GM18508 (cell line): ENCODE measurements around the gene STARD3.

Source experiments
- ATAC-seq: cut with Tn5 transposase; IDR thresholded peaks from one replicate; pipeline ENCODE4 v1.9.1; 2021; ENCODE audit warnings: moderate number of reproducible peaks; ENCODE audit not compliant: insufficient read depth, unreplicated experiment

The STARD3 gene

DNA sequence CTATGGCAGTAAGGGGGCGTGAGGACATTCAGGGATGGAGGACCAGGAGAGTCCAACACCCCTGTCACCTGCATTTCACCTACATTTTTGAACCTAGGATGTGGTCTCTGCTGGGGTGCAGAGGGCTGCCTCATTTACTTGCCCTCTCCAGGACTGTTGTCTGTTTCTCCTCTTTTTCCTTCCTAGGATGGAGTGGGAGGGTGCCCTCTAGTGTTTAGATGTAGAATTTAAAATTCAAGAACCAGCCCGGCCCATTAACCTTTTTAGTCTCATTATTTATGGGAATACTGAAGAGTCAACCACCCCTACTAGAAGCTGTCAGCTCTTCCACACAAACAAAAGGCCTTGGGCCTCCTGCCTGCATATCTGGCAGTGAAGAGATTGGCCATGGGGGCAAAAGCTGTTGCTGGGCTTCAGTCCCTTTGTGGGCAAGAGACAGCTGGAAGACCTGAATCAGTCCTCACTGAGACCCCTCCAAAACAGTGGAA lies 2.5 kb upstream of the STARD3 start:
- no peak for ATAC-seq

DNA sequence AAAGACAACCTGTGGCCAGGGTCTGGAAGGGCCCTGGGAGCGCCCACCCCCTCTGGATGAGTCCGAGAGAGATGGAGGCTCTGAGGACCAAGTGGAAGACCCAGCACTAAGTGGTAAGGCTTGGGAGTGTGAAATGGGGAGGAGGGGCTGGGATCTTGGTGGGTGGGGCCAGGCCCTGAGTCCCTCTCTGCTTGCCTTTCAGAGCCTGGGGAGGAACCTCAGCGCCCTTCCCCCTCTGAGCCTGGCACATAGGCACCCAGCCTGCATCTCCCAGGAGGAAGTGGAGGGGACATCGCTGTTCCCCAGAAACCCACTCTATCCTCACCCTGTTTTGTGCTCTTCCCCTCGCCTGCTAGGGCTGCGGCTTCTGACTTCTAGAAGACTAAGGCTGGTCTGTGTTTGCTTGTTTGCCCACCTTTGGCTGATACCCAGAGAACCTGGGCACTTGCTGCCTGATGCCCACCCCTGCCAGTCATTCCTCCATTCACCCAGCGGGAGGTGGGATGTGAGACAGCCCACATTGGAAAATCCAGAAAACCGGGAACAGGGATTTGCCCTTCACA lies 1.2 kb upstream of the STARD3 start:
- no peak for ATAC-seq

DNA sequence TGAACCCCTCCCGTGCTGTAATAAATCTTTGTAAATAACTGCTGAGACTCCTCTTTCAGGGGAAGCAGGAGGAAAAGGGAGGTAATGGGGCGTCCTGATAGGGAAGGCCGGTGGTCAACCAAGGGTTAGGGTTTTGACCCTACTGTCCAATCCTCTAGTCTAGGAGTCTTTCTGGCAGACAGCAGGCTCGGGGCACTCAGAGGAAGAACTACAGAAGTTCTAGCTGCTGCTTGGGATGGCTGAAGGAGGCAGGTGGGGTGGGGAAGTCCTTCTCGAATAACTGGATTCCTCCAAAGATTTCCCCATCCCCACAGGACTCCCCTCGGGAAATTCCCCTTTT lies 387 bp upstream of the STARD3 start:
- ATAC-seq = no peak

DNA sequence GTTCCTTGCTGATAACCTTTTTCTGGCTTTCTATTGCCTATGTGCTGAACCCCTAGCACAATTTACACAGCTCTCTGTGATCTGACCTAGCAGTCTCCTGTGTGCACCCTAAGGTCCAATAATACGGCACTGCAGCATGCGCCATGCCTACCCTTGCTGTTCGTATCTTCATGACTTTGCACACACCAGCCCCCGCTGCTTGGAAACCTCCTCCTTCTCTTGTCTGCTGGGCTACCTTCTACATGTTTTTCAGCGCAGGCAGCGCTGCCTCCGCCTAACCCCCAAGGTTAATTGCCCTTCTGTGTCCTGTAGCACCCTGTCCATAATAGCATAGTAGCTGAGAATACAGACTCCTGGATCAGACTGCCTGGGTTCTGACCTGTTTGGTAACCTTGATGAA lies 1.4 kb downstream of the STARD3 start:
- no peak for ATAC-seq

DNA sequence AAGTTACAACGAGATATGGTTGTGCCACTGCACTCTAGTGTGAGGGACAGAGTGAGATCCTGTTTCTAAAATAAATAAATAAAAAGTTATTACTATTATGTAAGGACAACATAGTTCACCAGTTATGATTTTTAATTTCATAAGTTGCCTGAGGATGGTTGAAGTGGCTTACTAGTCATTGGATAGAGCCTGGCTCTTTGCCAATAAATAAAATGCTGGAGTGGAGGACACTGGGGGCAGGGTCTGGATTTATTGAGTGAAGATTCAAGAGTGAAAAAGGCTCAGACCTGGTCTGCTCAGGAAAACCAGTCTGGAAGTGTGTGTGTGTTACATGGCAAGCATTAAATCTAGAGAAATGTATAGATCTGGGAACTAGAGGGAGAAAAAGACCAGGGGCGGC lies 2.1 kb downstream of the STARD3 start:
- no peak for ATAC-seq

DNA sequence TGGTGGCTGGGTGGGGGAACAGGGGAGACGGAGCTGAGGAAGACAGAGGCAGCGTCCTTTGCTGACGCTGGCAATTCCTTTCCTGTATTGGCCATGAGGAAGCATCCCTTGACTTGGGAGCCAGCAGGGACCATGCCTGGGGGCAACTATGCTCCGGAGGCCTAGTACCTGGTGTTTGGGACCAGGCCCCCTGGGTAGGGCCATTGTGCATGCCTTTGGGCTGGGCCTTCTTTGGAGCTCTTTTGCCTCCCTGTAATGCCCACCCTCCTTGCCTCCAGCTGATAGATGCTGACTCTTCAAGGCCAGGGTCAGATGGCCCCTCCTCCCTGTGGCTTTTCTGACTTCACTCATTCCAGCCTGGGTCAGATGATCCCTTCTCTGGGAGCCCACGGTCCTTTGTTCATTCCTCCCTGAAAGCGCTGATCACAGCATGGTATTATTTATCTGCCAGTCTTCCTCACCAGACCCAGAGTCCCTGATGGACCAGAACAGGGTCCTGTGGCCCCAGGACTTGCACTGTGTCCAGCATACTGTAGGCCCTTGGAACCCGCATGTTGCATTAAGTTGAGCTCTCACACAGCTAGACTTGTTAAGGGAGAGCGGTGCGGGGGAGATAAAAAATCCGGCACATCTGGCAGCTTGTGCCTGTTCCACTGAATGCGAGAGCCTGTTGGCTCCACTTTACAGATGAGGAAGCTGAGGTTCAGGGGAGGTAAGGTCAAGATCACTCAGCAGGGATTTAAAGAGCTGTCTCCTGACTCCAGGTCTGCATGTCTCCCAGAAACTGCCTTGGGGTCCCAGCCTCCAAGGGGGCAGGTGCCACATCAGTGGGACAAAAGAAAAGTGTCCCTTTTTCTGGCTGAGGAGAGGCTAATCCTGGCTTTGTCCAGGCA lies 2.9 kb downstream of the STARD3 start:
- ATAC-seq = no peak

DNA sequence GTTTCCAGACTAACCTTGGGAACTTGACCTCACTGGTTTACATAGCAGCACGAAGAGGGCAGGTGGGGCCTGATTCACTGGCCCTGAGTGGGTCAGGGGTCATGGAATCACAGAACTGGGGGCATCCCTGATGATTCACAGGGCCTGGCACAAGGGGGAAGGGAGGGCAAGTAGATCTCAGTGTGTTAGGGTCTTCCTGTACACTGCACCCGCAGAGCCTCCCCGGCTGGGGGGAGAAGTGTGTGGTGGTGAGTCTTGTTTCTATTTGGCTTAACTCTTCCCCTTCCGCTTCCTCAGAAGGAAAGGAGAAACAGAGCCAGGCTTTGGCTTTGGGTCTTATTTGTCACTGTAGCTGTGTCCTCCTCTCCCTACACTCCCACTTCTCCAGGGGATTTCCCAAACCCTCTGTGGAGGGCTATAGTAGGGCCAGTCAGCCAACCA lies 3.7 kb downstream of the STARD3 start:
- ATAC-seq = no peak

DNA sequence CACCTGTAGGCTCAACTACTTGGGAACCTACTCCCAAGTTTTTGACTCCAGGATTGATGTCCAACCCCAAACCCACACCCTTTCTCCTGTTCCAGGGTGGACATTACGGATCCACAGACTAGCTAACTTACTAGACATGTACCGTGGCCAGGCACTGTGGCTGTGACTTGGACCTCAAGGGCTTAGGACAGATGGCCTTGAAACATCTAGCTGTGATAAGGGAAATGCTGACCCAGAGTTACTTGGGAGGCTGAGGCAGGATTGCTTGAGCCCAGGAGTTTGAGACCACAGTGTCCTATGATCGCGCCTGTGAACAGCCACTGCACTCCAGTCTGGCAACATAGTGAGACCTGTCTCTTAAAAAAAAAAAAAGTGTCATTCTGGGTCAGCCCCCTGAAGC lies 4.2 kb downstream of the STARD3 start:
- ATAC-seq = no peak

DNA sequence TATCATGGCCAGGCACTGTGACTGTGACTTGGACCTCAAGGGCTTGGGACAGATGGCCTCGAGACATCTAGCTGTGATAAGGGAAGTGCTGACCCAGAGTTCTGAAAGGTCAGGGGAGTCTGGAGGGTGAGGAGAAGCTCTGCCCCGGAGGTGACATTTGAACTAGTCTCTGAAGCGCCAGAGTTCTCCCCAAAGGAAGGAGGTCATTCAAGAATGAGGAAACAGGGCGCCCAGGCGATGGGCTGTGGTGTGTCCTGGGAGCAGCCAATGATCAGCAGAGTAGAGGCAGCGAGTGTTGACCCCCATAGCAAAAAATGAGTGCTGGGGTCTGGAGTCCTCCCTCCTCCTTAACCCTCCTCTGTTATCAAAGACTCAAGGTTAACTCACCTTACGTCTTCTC lies 4.9 kb downstream of the STARD3 start:
- no peak for ATAC-seq

DNA sequence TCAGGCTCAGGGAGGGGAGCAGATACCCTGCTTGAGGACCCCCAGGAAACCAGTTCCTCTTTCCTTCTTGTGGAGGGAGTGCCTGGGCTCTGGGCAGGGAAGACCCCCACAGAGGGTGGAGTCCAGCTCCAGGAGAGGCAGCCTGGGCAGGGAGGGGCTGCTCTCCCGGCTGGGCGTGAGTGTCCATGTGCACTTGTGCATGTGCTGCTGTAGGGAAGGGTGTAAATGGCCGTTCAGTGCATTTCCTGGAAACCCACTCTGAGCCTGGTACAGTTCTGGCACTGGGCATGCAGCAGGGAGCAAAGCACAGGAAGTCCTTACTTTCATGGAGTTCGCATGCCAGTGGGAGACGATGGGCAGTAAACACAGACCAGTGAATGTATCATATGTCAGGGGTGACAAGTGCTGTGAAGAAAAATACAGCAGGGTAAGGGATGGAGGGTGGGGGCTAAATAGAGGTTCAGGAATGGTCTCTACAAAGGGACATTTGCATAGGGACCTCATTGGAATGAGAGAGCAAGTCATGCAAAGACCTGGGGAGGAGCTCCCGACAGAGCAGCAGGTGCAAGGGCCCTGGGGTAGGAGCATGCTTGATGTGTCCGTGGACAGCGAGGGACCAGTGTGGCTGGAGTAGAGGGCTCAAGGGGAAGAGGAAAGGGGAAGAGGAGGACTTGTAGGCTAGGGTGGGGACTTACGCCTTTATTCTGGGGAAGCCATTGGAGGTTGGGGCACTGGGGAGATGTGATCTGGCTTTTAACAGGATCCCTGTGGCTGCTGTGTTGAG lies 5.5 kb downstream of the STARD3 start:
- ATAC-seq = no peak

DNA sequence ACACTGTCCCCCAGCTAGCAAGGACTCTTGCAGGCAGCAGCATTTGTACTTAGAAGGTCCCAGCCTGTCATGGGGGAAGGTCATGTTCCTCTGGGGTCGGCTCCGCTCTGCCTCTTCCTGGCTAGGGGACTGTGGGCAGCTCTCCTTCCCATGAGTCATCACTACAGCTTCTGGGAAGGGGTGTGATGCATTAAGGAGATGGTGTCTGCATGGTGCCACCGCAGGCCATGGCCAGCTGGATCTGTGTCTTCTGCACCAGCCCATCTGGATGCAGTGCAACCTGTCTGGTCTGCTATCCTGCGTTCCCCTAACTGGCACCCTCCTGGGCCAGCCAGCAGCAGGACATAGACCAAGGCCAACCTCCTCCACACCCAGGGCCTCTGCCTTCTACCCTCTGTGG lies 6.3 kb downstream of the STARD3 start:
- no peak for ATAC-seq

DNA sequence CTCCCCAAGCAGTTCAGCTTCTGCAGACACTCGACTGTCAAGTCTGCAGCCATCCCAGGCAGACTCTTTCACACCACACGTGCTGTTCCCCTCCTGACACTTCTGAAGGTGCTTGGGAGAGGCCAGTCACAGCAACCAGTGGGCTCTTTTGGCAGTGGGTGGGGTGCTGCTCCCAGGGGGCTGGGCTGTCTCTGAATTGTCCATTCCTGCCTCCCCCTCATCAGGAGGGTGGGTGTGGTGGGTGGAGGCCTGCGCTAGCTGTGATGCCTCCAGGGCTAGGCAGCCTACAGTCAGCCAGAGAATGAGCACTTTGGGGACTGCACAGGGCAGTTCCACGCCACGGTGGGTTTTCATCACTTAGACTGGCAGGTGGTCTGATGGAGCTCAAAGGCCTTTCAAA lies 10.3 kb downstream of the STARD3 start:
- ATAC-seq = no peak

DNA sequence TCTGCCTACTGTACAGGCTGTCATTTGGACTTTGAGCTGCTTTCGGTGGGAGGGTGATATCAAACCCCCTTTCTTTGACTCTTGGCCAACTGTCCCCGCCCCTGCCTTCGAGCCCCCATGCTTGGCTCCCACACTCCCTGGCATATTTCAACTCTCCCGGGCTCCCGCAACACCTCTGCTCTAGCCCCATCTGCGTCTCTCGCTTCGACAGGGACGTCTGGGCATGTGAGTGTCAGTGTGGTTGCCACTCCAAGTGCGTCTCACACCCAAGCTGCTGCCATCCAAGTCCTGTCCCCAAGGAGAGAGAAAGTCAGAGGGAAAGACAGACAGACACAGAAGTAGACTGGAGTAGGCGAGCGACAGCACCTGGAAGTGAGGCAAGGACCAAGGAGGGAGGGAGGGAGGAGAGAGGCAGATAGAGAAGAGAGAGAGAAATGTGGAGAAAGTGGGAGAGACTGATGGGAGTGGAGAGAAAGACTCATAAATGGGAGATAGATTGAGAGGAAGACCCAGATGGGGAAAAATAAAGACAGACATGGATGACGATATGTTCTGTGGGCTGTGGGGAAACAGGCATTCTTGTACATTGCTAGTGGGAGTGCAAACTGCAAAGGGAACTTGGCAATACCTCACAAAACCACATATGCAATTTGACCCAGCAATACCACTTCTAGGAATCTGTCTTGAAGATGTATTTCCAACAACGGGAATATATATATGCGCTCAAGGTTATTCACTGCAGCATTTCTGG lies 11.8 kb downstream of the STARD3 start:
- ATAC-seq = no peak

DNA sequence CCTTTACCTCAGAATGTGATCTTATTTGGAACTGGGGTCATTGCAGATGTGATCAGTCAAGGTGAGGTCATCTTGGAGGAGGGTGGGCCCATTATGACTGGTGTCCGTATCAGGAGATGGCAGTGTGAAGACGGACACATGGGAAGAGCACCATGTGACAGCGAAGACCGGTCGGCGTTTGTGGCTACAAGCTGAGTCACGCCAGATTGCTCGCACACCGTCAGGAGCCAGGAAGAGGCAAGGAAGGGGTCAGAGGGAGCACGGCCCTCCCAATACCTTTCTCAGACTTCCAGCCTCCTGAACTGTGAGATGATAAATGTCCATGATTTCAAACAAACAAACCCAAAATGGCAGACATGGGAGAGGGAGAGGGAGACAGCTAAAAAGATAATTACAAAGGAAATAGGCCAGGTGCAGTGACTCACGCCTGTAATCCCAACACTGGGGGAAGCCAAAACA lies 13.2 kb downstream of the STARD3 start:
- no peak for ATAC-seq

DNA sequence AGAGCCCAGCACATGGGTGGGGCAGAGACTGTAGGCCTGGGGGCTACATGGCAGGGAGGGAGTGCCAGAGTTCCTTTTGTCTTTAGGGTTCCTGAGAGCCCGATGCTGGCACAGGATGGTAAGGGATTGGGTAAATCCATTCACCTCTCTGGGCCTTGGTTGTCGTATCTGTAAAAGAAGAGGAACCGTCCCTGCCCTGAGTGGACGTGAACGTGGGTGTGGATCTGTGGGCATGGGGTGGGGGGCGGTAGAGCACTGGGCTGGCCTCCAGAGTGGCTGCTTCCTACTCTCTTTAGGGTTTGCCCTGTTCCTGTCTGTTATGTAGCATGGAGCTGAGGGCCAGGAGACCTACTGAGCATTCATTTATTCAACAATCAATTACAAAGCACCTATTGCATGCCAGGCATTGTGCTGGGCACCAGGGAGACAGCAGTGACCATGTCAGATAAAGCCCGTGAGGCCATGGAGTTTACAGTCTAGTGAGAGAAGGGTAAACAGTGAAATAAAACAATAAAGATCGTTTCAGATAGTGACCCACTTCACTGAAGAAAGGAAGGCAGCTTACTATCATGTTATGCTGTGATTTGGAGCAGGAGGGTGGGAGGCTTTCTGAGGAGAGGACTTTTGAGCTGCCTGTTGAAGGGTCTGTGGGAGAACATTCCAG lies 15.1 kb downstream of the STARD3 start:
- no peak for ATAC-seq

DNA sequence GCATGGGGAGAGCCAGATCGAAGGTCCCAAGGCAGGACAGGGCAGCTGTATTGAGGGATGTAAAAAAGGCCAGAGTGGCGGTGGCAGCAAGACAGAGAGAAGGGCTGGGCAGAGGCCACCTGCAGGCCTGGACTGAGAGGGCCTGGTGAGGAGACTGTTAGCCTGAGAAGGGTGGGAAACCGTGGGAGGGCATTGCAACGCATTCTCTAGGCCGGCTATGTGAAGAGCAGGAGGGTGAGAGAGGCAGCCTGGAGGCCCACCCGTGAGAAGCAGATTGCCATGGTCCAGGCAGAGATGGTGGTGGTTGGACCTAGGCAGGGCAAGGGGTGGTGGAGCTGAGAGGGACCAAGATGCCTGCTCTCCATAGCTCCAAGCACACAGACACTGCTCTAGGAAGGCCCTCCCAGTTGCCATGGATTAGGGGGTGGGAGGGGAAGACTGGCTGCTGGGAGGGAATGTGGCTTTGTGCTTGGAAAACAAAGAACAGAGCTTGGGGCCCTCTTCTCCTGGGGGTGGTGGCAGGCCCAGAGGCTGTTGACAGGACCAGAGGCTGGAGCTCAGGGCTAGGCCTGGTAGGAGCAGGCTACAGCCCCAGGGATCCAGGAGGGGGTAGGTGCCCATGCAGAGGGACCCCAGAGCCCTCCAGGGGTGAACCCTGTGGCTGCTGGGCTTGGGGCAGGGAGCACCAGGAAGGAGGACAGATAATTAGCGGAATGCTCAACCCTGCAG lies 15.8 kb downstream of the STARD3 start:
- no peak for ATAC-seq

DNA sequence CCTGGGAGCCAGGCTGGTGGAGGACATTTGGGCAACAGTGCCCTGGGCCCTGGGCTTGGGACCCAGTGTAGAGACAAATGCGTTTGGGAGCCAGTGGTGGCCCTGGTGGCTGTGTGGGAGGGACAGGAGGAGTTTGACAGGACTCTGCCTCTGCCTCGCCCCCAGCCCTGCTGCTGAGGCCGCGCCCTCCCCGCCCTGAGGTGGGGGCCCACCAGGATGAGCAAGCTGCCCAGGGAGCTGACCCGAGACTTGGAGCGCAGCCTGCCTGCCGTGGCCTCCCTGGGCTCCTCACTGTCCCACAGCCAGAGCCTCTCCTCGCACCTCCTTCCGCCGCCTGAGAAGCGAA lies 16.3 kb downstream of the STARD3 start:
- no peak for ATAC-seq

DNA sequence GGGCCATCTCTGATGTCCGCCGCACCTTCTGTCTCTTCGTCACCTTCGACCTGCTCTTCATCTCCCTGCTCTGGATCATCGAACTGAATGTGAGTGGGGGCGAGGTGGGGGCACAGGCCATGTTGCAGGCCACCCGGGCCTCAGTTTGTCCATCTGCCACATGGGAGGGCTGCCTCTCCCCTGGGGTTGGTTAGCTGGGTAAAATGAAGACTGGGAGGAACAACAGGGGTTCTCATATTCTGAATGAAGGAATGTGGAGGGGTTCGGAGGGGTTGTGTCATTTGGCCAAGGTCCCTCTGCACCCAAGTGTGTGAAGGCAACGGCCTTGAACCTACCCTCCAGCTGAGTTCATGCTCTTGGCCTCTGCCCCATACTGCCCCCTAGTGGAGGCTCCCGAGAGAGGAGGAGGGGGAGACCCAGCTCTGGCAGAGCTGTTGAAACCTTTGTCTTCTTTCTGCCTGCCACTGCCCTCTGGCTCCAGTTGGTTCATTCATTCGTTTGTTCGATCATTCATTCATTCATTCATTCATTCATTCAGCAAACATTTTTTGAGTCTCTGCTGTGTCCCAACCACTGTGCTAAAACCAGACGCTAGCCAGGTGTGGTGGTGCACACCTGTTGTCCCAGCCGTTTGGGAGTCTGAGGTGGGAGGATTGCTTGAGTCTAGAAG lies 16.9 kb downstream of the STARD3 start:
- ATAC-seq = no peak

DNA sequence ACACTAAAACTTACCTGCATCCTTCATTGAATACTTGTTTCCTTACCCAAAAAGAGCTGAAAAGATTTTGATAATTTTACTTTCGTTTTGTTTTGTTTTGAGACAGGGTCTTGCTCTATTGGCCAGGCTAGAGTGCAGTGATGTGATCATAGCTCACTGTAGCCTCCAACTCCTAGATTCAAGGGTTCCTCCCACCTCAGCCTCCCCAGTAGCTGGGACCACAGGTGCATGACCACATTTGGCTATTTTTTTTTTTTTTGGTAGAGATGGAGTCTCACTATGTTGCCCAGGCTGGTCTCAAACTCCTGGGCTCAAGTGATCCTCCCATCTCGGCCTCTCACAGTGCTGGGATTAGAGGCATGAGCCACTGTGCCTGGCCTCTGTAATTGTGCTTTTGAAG lies 18.2 kb downstream of the STARD3 start:
- no peak for ATAC-seq
